NCI-H1694 (cell line): Measurements from ENCODE around the gene KLHL41.
"Not testable (repeated sequence)": the region's sequence is repeated elsewhere in the genome, so short reads cannot be mapped to it uniquely, and the experiment has no call there.

Experiments
- DNase-seq: peaks from one replicate; lab custom pipeline; 2025; lab: John Stamatoyannopoulos, UW

Gene KLHL41

DNA sequence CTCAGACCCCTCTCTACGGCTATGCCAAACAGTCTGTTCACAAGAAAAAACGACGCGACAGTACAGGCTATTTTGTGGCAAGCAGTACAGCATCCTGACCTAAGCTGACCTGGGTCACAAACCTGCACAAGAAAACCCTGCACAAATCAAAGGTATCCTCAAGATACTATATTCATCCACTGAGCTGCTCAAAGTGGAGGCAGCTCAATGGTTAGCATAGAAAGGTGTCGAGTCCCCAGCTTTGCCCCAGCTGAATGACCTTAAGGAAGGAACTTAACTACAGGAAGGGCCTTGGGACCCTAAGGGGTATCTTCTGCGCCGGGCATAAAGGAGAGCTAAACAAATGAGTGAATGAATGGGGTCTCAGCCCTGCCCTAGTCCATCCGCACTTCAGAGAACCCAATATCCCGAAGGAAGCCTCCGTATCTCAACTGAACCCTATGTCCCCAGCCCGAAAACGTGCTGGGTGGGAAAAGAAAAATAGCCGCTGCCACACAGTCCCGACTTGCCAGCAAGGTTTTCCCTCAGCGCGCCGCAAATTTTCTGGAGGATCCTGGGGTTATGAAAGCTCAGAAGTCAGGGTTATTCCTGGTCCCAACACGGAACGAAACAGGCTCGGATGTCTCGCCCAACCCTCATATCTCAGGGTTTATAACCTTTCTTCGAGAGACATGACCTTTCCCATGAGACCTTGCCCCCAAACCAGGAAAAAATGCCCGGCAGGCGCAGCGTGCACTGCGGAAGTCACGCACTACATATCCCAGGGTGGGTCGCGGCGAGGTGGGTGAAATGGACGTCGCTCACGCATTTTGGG is 63.9 kb downstream of the KLHL41 start, which contains the start of gene FASTKD1:
FASTKD1 (minus strand) TSS at position 706 of the 814 bp plus-strand sequence. CDS start 1,836 bp downstream, outside the sequence.
- peak; percentile 94 for DNase-seq

DNA sequence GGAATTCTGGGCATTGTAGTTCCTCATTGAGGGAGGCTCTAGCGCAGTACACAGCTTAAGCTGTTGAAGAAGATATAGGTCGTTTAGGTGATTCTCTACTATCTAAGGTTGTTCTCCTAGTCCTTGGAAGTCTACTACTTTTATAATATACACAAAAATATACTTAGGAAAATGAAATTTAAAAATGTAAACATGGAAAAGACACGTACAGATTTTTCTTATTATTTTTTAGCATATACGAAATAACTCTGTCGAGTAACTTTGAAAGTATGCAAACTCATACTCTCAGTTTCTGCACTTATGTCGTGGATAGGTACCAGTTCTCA is 64.4 kb downstream of the KLHL41 start:
- no peak for DNase-seq

DNA sequence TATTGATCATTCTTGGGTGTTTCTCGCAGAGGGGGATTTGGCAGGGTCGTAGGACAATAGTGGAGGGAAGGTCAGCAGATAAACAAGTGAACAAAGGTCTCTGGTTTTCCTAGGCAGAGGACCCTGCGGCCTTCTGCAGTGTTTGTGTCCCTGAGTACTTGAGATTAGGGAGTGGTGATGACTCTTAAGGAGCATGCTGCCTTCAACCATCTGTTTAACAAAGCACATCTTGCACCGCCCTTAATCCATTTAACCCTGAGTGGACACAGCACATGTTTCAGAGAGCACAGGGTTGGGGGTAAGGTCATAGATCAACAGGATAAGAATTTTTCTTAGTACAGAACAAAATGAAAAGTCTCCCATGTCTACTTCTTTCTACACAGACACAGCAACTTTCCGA is 65.0 kb downstream of the KLHL41 start:
- DNase-seq, result not testable (repeated sequence)

DNA sequence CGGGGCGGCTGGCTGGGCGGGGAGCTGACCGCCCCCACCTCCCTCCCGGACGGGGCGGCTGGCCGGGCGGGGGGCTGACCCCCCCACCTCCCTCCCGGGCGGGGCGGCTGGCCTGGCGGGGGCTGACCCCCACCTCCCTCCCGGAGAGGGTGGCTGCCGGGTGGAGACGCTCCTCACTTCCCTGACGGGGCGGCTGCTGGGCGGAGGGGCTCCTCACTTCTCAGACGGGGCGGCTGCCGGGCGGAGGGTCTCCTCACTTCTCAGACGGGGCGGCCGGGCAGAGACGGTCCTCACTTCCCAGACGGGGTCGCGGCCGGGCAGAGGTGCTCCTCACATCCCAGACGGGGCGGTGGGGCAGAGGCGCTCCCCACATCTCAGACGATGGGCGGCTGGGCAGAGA is 65.8 kb downstream of the KLHL41 start:
- DNase-seq, result not testable (repeated sequence)
